ENCODE results near the gene ZNF23. TPM values are rescaled to one million over a fixed set of nuclear protein-coding genes. Genes with fewer than 3 reads are reported as not detected.

Gene ZNF23
- total RNA-seq, 4 donors from 2014 or later, result 3.6 to 8.1 (median 5.8) TPM

- TF ChIP-seq CTCF (IDR thresholded peaks at IDR 0.05) (no peak), POLR2A (IDR thresholded peaks at IDR 0.05) (no peak)
- H3K4me3 ChIP-seq (ENCODE audit: low read depth, poor library complexity, severe bottlenecking), result no peak overlapping the region
- intact Hi-C loops (cut with DNase I; ENCODE audit: low total_unique reads), result no loop called here
- 96 to 100% methylated on average over 7 of the region's 7 CpGs for WGBS, 2 donors
- DNase-seq (ENCODE audit: low spot score in 2 of 2), result no peak
Measured at GRCh38 chr16:71448274-71448866, 13.7 kb downstream of the ZNF23 start.

- no peak for TF ChIP-seq POLR2A (IDR thresholded peaks at IDR 0.05)
- TF ChIP-seq CTCF (IDR thresholded peaks at IDR 0.05), result no peak
- no peak overlapping the region for H3K4me3 ChIP-seq (ENCODE audit: low read depth, poor library complexity, severe bottlenecking)
- intact Hi-C loops (cut with DNase I; ENCODE audit: low total_unique reads), result loop anchor here (1.0 kb wide), 1 partner anchor 20 kb away; no protein-coding TSS in a partner anchor
- no peak for DNase-seq (ENCODE audit: low spot score in 2 of 2)
- 95 to 100% methylated on average over 5 to 6 of the region's 6 CpGs for WGBS, 2 donors
Measured at GRCh38 chr16:71443714-71444113, 18.3 kb downstream of the ZNF23 start.

GRCh38 chr16:71442051-71442440 lies 20.0 kb downstream of the ZNF23 start, which contains the start of gene TLE7:
Gene TLE7 (minus strand): TSS chr16:71442054. CDS start chr16:71433324, 8,730 bp downstream.
- 87 to 90% methylated on average over 13 of the region's 13 CpGs for WGBS, 2 donors

DNA sequence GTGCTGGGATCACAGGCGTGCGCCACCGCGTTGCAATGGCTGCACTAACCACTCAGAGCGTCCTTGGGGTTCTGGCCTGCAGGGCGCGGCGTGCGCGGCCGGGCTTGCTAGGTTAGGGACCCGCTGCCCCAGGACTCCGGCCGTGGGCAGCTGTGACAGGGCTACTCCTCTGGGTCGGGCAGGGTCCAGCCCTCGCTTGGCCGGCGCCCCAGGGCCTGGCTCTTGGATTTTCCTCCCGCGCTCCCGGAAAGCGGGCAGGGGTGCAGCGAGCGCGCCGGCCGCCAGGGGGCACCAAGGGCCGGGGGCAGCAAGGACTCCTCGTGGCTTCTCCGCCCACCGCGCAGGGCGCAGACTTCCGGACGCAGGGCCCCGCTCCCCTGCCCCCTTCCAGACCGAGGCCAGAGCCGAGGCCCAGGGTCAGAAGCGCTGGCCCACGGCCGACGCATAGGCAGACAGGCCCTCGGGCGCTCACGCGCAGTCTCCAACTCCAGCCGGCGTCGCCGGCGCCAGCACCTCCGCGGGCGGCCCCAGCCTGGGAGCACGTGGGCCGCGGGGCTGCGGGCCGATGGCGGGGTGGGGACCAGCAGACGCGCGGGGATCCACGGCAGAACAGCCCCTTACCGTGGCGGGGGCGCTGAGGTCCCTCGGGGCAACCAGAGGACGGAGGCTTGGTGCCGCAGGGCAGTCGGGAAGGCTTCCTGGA lies 20.5 kb downstream of the ZNF23 start:
- intact Hi-C loops (cut with DNase I; ENCODE audit: low total_unique reads), result no loop called here
- no peak for DNase-seq (ENCODE audit: low spot score in 2 of 2)
- H3K4me3 ChIP-seq (ENCODE audit: low read depth, poor library complexity, severe bottlenecking), result no peak overlapping the region
- no peak for TF ChIP-seq CTCF (IDR thresholded peaks at IDR 0.05)
- TF ChIP-seq POLR2A (IDR thresholded peaks at IDR 0.05), result no peak
- WGBS, 2 donors, result 37 to 74% methylated on average over 20 to 63 of the region's 71 CpGs

More at GRCh38 chr16:71442051-71442440, 20.0 kb downstream of the ZNF23 start, which contains the start of gene TLE7:
- no peak for DNase-seq (ENCODE audit: low spot score in 2 of 2)
- H3K4me3 ChIP-seq (ENCODE audit: low read depth, poor library complexity, severe bottlenecking), result no peak within 1 kb of the TSS
- TF ChIP-seq POLR2A (IDR thresholded peaks at IDR 0.05) (no peak), CTCF (IDR thresholded peaks at IDR 0.05) (no peak)
- intact Hi-C loops (cut with DNase I; ENCODE audit: low total_unique reads), result no loop called here

GRCh38 chr16:71440669-71441347 lies 21.2 kb downstream of the ZNF23 start:
- intact Hi-C loops (cut with DNase I; ENCODE audit: low total_unique reads), result no loop called here
- no peak for TF ChIP-seq CTCF (IDR thresholded peaks at IDR 0.05)
- no peak for DNase-seq (ENCODE audit: low spot score in 2 of 2)
- WGBS, 2 donors, result 66 to 76% methylated on average over 25 of the region's 25 CpGs
- H3K4me3 ChIP-seq (ENCODE audit: low read depth, poor library complexity, severe bottlenecking), result no peak overlapping the region
